Retinal pigment epithelial cell (primary cell): ENCODE data around the gene NRSN2.
A peak's percentile ranks its signal among the peaks of the same experiment; 100 is the strongest.

Experiments
- DNase-seq: peaks from one replicate; pipeline ENCODE4 v3.0.0-alpha.2; 2010; ENCODE audit warnings: low read depth
- H3K4me3 ChIP-seq: 2 replicates; pipeline ENCODE4 v1.5.1; 2011; ENCODE audit warnings: mild to moderate bottlenecking, low read length, control low read depth, moderate library complexity
- TF ChIP-seq, protein P1 (sequence below): conservative IDR thresholded peaks from 2 replicates; pipeline ENCODE4 v1.5.1; 2011; ENCODE audit warnings: low read depth, low read length, control low read depth, inconsistent platforms

NRSN2 gene, protein sequence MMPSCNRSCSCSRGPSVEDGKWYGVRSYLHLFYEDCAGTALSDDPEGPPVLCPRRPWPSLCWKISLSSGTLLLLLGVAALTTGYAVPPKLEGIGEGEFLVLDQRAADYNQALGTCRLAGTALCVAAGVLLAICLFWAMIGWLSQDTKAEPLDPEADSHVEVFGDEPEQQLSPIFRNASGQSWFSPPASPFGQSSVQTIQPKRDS

GRCh38 chr20:346640-347316 is at the start of gene NRSN2:
TSS of gene NRSN2 (plus strand) at chr20:347111. CDS start at chr20:349644, 2,533 bp downstream.
- no peak for DNase-seq
- peak within 1 kb of the TSS; percentile 77 for H3K4me3 ChIP-seq
- TF ChIP-seq, protein P1, sequence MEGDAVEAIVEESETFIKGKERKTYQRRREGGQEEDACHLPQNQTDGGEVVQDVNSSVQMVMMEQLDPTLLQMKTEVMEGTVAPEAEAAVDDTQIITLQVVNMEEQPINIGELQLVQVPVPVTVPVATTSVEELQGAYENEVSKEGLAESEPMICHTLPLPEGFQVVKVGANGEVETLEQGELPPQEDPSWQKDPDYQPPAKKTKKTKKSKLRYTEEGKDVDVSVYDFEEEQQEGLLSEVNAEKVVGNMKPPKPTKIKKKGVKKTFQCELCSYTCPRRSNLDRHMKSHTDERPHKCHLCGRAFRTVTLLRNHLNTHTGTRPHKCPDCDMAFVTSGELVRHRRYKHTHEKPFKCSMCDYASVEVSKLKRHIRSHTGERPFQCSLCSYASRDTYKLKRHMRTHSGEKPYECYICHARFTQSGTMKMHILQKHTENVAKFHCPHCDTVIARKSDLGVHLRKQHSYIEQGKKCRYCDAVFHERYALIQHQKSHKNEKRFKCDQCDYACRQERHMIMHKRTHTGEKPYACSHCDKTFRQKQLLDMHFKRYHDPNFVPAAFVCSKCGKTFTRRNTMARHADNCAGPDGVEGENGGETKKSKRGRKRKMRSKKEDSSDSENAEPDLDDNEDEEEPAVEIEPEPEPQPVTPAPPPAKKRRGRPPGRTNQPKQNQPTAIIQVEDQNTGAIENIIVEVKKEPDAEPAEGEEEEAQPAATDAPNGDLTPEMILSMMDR, result no peak

DNA sequence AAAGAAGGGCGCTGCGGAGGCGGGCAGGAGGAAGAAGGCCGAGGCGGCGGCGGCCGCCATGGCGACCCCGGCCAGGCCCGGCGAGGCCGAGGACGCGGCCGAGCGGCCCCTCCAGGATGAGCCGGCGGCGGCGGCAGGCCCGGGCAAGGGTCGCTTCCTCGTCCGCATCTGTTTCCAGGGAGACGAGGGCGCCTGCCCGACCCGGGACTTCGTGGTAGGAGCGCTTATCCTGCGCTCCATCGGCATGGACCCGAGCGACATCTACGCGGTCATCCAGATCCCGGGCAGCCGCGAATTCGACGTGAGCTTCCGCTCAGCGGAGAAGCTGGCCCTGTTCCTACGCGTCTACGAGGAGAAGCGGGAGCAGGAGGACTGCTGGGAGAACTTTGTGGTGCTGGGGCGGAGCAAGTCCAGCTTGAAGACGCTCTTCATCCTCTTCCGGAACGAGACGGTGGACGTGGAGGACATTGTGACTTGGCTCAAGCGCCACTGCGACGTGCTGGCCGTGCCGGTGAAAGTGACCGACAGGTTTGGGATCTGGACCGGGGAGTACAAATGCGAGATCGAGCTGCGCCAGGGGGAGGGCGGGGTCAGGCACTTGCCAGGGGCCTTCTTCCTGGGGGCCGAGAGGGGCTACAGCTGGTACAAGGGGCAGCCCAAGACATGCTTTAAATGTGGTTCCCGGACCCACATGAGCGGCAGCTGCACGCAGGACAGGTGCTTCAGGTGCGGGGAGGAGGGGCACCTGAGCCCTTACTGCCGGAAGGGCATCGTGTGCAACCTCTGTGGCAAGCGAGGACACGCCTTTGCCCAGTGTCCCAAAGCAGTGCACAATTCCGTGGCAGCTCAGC is 48.8 kb upstream of the NRSN2 start:
- H3K4me3 ChIP-seq, result peak overlapping the region; percentile 95
- TF ChIP-seq, protein P1, result no peak
- no peak for DNase-seq

DNA sequence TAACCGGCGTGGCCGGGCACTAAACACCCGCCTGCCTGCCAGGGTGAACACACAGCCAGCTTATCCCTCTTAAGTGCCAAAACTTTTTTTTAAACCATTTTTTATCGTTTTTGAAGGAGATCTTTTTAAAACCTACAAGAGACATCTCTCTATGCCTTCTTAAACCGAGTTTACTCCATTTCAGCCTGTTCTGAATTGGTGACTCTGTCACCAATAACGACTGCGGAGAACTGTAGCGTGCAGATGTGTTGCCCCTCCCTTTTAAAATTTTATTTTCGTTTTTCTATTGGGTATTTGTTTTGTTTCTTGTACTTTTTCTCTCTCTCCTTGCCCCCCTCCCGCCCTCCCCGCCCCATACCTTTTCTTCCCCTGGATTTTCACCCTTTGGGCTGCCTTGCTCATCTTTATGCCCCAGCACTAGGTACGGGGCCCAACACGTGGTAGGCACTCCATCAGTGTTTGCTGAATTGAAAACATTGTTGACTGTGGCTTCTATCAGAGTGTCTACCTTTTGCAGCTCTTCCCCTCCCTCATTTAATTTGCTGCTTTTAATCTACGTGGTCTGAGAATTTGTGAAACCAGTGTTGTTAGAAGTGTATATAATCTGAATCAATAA is 48.0 kb upstream of the NRSN2 start:
- no peak for DNase-seq
- TF ChIP-seq, protein P1, result no peak
- peak overlapping the region; percentile 95 for H3K4me3 ChIP-seq

DNA sequence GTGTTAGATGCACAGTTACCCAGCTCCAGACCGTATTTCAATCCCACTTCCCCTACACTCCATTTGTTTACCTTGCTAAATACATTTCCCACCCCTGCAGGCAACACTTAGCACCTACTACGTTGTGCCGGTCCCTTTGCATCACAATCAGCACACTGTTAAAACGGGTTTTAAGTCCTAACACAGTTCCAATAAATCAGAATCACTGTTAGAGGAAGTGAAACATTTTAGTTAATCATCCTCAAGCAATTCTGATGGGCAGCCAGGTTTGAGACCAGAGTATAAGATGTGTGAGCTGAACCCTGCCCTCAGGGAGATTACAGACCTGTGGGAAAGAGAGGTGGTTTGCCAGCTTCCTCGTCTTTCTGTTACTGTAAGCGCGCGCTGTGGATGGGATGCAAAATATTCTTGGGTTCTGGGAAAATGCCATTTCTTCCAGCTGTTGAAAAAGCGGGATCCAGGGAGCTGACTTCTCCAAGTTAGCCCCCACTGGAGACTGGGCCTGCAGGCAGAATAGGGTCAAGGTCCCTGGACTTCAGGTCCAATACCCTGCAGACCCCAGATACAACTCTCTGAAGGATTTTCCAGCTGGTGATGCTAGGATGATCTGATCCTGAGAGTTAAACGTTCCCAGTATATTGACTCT is 46.4 kb upstream of the NRSN2 start:
- TF ChIP-seq, protein P1, result no peak
- peak overlapping the region; percentile 95 for H3K4me3 ChIP-seq
- DNase-seq, result no peak

GRCh38 chr20:301886-302848 is 44.7 kb upstream of the NRSN2 start:
- TF ChIP-seq, protein P1, result no peak
- DNase-seq, result no peak

DNA sequence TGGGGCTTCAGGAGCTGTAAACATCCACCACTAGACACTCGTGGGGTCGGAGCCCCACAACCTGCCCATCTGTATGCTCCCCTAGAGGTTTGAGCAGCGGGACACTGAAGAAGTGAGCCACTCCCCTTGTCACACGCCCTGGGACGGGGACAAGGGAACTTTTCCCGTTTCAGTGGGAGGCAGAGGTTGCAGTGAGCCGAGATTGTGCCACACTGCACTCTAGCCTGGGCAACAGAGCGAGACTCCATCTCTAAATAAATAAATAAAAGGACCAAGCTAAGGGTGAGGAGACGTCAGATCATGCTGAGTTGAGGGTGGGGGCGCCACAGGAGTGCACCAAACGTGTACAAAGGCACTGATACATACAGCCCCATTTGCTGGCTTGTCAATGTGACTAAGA is 41.2 kb upstream of the NRSN2 start:
- TF ChIP-seq, protein P1, result no peak
- no peak for DNase-seq
- no peak overlapping the region for H3K4me3 ChIP-seq

More at GRCh38 chr20:301886-302848, 44.7 kb upstream of the NRSN2 start:
- H3K4me3 ChIP-seq, result no peak overlapping the region
